Neuronal stem cell (in vitro differentiated cells): ENCODE measurements around the gene LRP1B.

Experiments used
- DNase-seq: peaks from one replicate; pipeline ENCODE4 v3.0.0-alpha.2; 2013; ENCODE audit warnings: low spot score
- H2AFZ ChIP-seq: one replicate; pipeline ENCODE4 v1.6.1; 2013; ENCODE audit warnings: mild to moderate bottlenecking, low read length, inconsistent platforms
- H2AK5ac ChIP-seq: 2 replicates; pipeline ENCODE4 v1.6.1; 2013; ENCODE audit warnings: low read depth, mild to moderate bottlenecking, inconsistent platforms, low read length, moderate library complexity, mixed read lengths
- H2BK120ac ChIP-seq: 2 replicates; pipeline ENCODE4 v1.6.1; 2013; ENCODE audit warnings: low read depth, mild to moderate bottlenecking, inconsistent platforms, low read length, moderate library complexity, mixed read lengths
- H2BK12ac ChIP-seq: one replicate; pipeline ENCODE4 v1.6.1; 2013; ENCODE audit warnings: low read length, inconsistent platforms
- H2BK15ac ChIP-seq: 2 replicates; pipeline ENCODE4 v1.6.1; 2013; ENCODE audit warnings: mild to moderate bottlenecking, low read length, inconsistent platforms, mixed read lengths
- H2BK5ac ChIP-seq: one replicate; pipeline ENCODE4 v1.6.1; 2013; ENCODE audit warnings: inconsistent platforms, mild to moderate bottlenecking, low read length, moderate library complexity
- H3K14ac ChIP-seq: one replicate; pipeline ENCODE4 v1.6.1; 2013; ENCODE audit warnings: low read length, inconsistent platforms
- H3K18ac ChIP-seq: 2 replicates; pipeline ENCODE4 v1.6.1; 2013; ENCODE audit warnings: low read length, inconsistent platforms
- H3K23ac ChIP-seq: 2 replicates; pipeline ENCODE4 v1.6.1; 2013; ENCODE audit warnings: low read depth, mild to moderate bottlenecking, mixed read lengths, low read length, inconsistent platforms; ENCODE audit not compliant: poor library complexity
- H3K27ac ChIP-seq: replicated peaks from 3 replicates; pipeline ENCODE4 v1.5.1; 2013; ENCODE audit warnings: low read length, inconsistent platforms
- H3K27me3 ChIP-seq, 3 experiments: 2 replicates each; pipeline ENCODE4 v1.6.1; 2013; ENCODE audit warnings: low read length in 3 of 3, mild to moderate bottlenecking in 2 of 3, inconsistent platforms in 1 of 3, low read depth in 1 of 3, mixed read lengths in 1 of 3, moderate library complexity in 1 of 3; ENCODE audit not compliant: control insufficient read depth in 3 of 3, insufficient read depth in 3 of 3
- H3K36me3 ChIP-seq, 2 donors: replicated peaks in 1 of 2; 2 replicates each; pipeline ENCODE4 v1.6.1; 2013; ENCODE audit warnings: low read length in 2 of 2; ENCODE audit not compliant: control insufficient read depth in 2 of 2, insufficient read depth in 2 of 2
- H3K4ac ChIP-seq: 2 replicates; pipeline ENCODE4 v1.6.1; 2013; ENCODE audit warnings: inconsistent platforms, mild to moderate bottlenecking, low read length, moderate library complexity
- H3K4me1 ChIP-seq, 2 donors: 1 replicate in 1 of 2; 2 replicates in 1 of 2; pipeline ENCODE4 v1.6.1; 2013; ENCODE audit warnings: low read length in 2 of 2, low read depth in 1 of 2; ENCODE audit not compliant: control insufficient read depth in 2 of 2, insufficient read depth in 1 of 2
- H3K4me2 ChIP-seq: one replicate; pipeline ENCODE4 v1.6.1; 2013; ENCODE audit warnings: mild to moderate bottlenecking, low read length, inconsistent platforms; ENCODE audit not compliant: insufficient read depth, poor library complexity, severe bottlenecking
- H3K4me3 ChIP-seq, 2 donors: 2 replicates each; pipeline ENCODE4 v1.5.1; 2013; ENCODE audit warnings: low read length in 2 of 2, mild to moderate bottlenecking in 2 of 2, inconsistent platforms in 1 of 2, moderate library complexity in 1 of 2
- H3K79me1 ChIP-seq: one replicate; pipeline ENCODE4 v1.6.1; 2013; ENCODE audit warnings: low read depth, mild to moderate bottlenecking, inconsistent platforms, low read length, moderate library complexity
- H3K9ac ChIP-seq: one replicate; pipeline ENCODE4 v1.6.1; 2013; ENCODE audit warnings: mild to moderate bottlenecking, low read depth, low read length, inconsistent platforms; ENCODE audit not compliant: poor library complexity
- H3K9me3 ChIP-seq, 2 donors: replicated peaks in 1 of 2; 2 replicates each; pipeline versions ENCODE3 to v1.6.1; 2013; ENCODE audit warnings: low read length in 2 of 2, mild to moderate bottlenecking in 2 of 2, inconsistent platforms in 1 of 2, low read depth in 1 of 2, mixed read lengths in 1 of 2, moderate library complexity in 1 of 2; ENCODE audit not compliant: control insufficient read depth in 2 of 2, insufficient read depth in 1 of 2
- H4K8ac ChIP-seq: one replicate; pipeline ENCODE4 v1.6.1; 2013; ENCODE audit warnings: low read depth, mild to moderate bottlenecking, inconsistent platforms, low read length, moderate library complexity
- H4K91ac ChIP-seq: one replicate; pipeline ENCODE4 v1.6.1; 2013; ENCODE audit warnings: low read length, low read depth, mild to moderate bottlenecking, inconsistent platforms; ENCODE audit not compliant: poor library complexity
- WGBS, 2 donors: extraction: QIAGEN DNeasy Blood & Tissue Kit; methylation state at CpG; one replicate each; pipeline ENCODE4 v1.1.7; 2013; ENCODE audit warnings: missing lambda C conversion rate in 2 of 2, mixed read lengths in 1 of 2; ENCODE audit not compliant: insufficient read length in 2 of 2, insufficient replicate concordance in 1 of 2; ENCODE audit errors: extremely low coverage in 2 of 2; 5-methylcytosine and 5-hydroxymethylcytosine counted together

Gene LRP1B

DNA sequence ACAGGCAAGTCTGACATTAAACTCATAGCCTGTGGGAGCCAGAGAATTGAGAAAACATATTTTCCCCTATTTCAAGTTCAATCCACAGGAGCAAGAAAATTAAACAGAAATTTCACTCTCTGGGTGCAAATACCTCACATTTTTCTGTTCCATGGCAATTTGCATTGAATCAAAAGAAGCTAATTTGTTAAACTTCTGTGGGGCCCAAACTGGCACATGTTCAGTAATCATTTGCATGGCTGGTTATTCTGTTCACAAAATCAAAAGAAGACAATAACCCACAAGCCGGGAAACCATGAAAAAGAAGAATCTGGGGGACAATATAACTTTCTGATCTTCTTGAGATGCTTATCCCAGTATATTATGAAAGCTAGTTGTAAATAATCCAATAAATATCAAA lies 363.1 kb downstream of the LRP1B start:
- Histone ChIP-seq H2BK15ac (no peak overlapping the region), H3K23ac (no peak overlapping the region), H3K14ac (no peak overlapping the region), H3K4ac (no peak overlapping the region), H3K4me2 (no peak overlapping the region), H3K4me1 (no peaks in the 10 kb centered on the region), H2AFZ (no peak overlapping the region), H3K27me3 (no peaks in the 10 kb centered on the region), H3K79me1 (no peaks in the 10 kb centered on the region), H3K27ac (no peak overlapping the region), H3K9ac (no peak overlapping the region), H2BK120ac (no peak overlapping the region), H2AK5ac (no peak overlapping the region), H3K36me3 (no peaks in the 10 kb centered on the region), H3K4me3 (no peak overlapping the region), H2BK12ac (no peak overlapping the region), H4K91ac (no peak overlapping the region), H3K9me3 (no peaks in the 10 kb centered on the region), H3K18ac (no peak overlapping the region), H4K8ac (no peak overlapping the region), H2BK5ac (no peak overlapping the region)
- DNase-seq, result no peak
- no CpG with 5 or more reads among the region's 1 CpG for WGBS, 2 donors

DNA sequence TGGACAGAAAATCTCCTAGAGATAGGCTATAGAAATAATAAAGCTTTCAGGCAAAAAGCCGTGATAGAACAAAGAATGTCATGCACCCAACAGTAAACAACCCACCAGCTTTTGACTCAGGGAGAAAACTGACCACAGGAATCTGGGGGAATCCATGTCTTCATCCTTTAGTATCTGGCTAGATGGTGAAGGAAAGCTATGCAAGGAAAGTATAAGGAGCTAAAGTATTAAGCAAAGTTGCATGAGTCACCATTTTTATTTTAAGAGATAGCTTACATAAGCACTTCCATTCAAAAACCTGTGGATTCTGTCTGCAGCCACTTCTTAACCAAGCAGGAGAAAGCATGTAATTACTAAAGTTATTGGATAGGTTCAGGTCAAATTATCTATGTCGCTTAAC lies 363.8 kb downstream of the LRP1B start:
- no peak overlapping the region for H2BK12ac ChIP-seq
- no peak overlapping the region for H2BK120ac ChIP-seq
- H3K4me2 ChIP-seq, result no peak overlapping the region
- H2AK5ac ChIP-seq, result no peak overlapping the region
- H4K8ac ChIP-seq, result no peak overlapping the region
- no peak overlapping the region for H3K18ac ChIP-seq
- no CpG with 5 or more reads among the region's 2 CpGs for WGBS, 2 donors
- no peak overlapping the region for H2BK15ac ChIP-seq
- no peak overlapping the region for H2BK5ac ChIP-seq
- no peak overlapping the region for H3K4ac ChIP-seq
- H4K91ac ChIP-seq, result no peak overlapping the region
- H3K79me1 ChIP-seq, result no peaks in the 10 kb centered on the region
- H3K23ac ChIP-seq, result no peak overlapping the region
- no peak overlapping the region for H3K14ac ChIP-seq
- no peak overlapping the region for H3K4me3 ChIP-seq
- H3K9ac ChIP-seq, result no peak overlapping the region
- no peak for DNase-seq
- H3K4me1 ChIP-seq, result no peaks in the 10 kb centered on the region
- no peaks in the 10 kb centered on the region for H3K36me3 ChIP-seq
- no peak overlapping the region for H2AFZ ChIP-seq
- no peaks in the 10 kb centered on the region for H3K9me3 ChIP-seq
- H3K27me3 ChIP-seq, result no peaks in the 10 kb centered on the region
- H3K27ac ChIP-seq, result no peak overlapping the region

- H3K4me3 ChIP-seq, result no peak overlapping the region
- no peak overlapping the region for H2AFZ ChIP-seq
- no peaks in the 10 kb centered on the region for H3K4me1 ChIP-seq
- no peaks in the 10 kb centered on the region for H3K27me3 ChIP-seq
- H3K79me1 ChIP-seq, result no peaks in the 10 kb centered on the region
- H2BK12ac ChIP-seq, result no peak overlapping the region
- H3K23ac ChIP-seq, result no peak overlapping the region
- H2BK120ac ChIP-seq, result no peak overlapping the region
- H3K4me2 ChIP-seq, result no peak overlapping the region
- WGBS, 2 donors, result no CpG with 5 or more reads among the region's 2 CpGs
- H3K4ac ChIP-seq, result no peak overlapping the region
- no peak overlapping the region for H2AK5ac ChIP-seq
- no peak overlapping the region for H3K9ac ChIP-seq
- no peak for DNase-seq
- H4K91ac ChIP-seq, result no peak overlapping the region
- no peak overlapping the region for H3K27ac ChIP-seq
- H3K18ac ChIP-seq, result no peak overlapping the region
- H2BK15ac ChIP-seq, result no peak overlapping the region
- H4K8ac ChIP-seq, result no peak overlapping the region
- no peak overlapping the region for H2BK5ac ChIP-seq
- H3K36me3 ChIP-seq, result no peaks in the 10 kb centered on the region
- no peak overlapping the region for H3K14ac ChIP-seq
- no peaks in the 10 kb centered on the region for H3K9me3 ChIP-seq
Observed at GRCh38 chr2:141766225-141766624, 364.6 kb downstream of the LRP1B start.

- no peaks in the 10 kb centered on the region for H3K4me1 ChIP-seq
- H3K27me3 ChIP-seq, result no peaks in the 10 kb centered on the region
- no peak overlapping the region for H2AFZ ChIP-seq
- H2BK5ac ChIP-seq, result no peak overlapping the region
- no peak overlapping the region for H2BK12ac ChIP-seq
- H3K4me2 ChIP-seq, result no peak overlapping the region
- H3K4me3 ChIP-seq, result no peak overlapping the region
- H3K4ac ChIP-seq, result no peak overlapping the region
- no peaks in the 10 kb centered on the region for H3K9me3 ChIP-seq
- H3K27ac ChIP-seq, result no peak overlapping the region
- DNase-seq, result no peak
- no peak overlapping the region for H3K18ac ChIP-seq
- H2AK5ac ChIP-seq, result no peak overlapping the region
- no peak overlapping the region for H4K91ac ChIP-seq
- WGBS, 2 donors, result no CpG with 5 or more reads among the region's 1 CpG
- H3K79me1 ChIP-seq, result no peaks in the 10 kb centered on the region
- H3K23ac ChIP-seq, result no peak overlapping the region
- no peaks in the 10 kb centered on the region for H3K36me3 ChIP-seq
- H3K14ac ChIP-seq, result no peak overlapping the region
- H4K8ac ChIP-seq, result no peak overlapping the region
- H2BK120ac ChIP-seq, result no peak overlapping the region
- H3K9ac ChIP-seq, result no peak overlapping the region
- no peak overlapping the region for H2BK15ac ChIP-seq
Observed at GRCh38 chr2:141748616-141749015, 382.2 kb downstream of the LRP1B start.
